DOHH2 (cell line): ENCODE results near the gene CNN3.

Experiments used
- EZH2phosphoT487 ChIP-seq: fragments of 200-600 bp; sonication (generic); IDR thresholded peaks from 2 replicates; pipeline ENCODE4 v1.6.1; 2017; ENCODE audit warnings: borderline replicate concordance, mild to moderate bottlenecking, antibody characterized with exemption, low read length, moderate library complexity, mixed read lengths
- TF ChIP-seq, protein P1 (sequence below): fragments of 200-600 bp; sonication (generic); IDR thresholded peaks from one replicate; pipeline ENCODE4 v1.5.1; 2014; ENCODE audit warnings: antibody characterized with exemption, mild to moderate bottlenecking, low read depth, low read length; ENCODE audit not compliant: poor library complexity, severe bottlenecking

DNA sequence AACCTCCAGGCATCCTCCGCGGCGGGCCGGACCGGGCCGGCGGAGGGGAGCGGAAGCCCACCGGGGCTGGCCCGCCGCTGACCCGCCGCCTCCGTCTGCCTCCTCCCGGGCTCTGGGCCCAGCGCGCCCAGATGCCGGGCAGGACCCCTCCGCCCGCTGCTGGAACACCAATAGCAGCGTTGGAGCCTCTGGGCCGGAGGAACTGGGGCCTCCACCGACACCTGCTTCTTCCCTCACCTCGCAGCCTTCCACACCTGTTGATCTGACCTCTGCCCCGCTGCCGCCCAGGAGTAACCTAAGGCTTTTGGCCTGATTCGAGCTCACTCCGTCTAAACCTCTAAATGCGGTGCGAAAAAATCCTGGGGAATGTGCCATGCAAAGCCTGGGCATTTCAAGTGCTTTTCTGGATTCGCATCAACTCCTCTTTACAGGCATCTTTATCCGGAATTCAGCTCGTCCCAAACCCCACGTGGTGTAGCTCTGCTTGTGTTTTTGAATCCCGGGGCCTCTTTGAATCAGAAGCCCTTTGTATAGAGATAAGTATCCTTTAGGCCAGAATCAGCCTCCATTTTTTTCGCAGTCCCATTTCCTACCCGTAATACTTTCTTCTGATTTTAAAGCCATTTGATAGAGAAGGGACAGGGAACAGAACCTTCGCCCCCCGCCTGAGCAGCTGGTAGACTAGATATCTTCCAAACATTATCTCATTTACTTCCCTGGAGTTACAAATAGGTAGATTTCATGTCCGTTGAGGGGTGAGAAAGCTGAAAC lies 680 bp upstream of the CNN3 start:
- TF ChIP-seq, protein P1, sequence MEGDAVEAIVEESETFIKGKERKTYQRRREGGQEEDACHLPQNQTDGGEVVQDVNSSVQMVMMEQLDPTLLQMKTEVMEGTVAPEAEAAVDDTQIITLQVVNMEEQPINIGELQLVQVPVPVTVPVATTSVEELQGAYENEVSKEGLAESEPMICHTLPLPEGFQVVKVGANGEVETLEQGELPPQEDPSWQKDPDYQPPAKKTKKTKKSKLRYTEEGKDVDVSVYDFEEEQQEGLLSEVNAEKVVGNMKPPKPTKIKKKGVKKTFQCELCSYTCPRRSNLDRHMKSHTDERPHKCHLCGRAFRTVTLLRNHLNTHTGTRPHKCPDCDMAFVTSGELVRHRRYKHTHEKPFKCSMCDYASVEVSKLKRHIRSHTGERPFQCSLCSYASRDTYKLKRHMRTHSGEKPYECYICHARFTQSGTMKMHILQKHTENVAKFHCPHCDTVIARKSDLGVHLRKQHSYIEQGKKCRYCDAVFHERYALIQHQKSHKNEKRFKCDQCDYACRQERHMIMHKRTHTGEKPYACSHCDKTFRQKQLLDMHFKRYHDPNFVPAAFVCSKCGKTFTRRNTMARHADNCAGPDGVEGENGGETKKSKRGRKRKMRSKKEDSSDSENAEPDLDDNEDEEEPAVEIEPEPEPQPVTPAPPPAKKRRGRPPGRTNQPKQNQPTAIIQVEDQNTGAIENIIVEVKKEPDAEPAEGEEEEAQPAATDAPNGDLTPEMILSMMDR, result no peak
- no peak for TF ChIP-seq EZH2phosphoT487
